Psoas muscle (tissue), 8 donors: Measurements from ENCODE around the gene MTCH1. TPM values are rescaled to one million over a fixed set of nuclear protein-coding genes. Genes with fewer than 3 reads are reported as not detected.

Experiments used
- ATAC-seq, 4 donors: fragments of 200-7000 bp; cut with Tn5 transposase; one replicate each; pipeline ENCODE4 v1.9.1; 2020; ENCODE audit warnings: moderate library complexity in 3 of 4, mild to moderate bottlenecking in 2 of 4
- DNase-seq, 2 donors: peaks; one replicate each; pipeline ENCODE4 v3.0.0-alpha.2; 2020
- H3K27ac ChIP-seq: fragments of 200-600 bp; one replicate; pipeline ENCODE4 v1.8.0; 2022
- H3K27me3 ChIP-seq, 3 donors: fragments of 200-600 bp in 1 of 3; one replicate each; pipeline versions ENCODE4 v1.6.1 to v1.8.0; 2013 to 2022; ENCODE audit warnings: low read length in 2 of 3, mild to moderate bottlenecking in 2 of 3, moderate library complexity in 1 of 3; ENCODE audit not compliant: insufficient read depth in 3 of 3
- H3K36me3 ChIP-seq, 2 donors: fragments of 200-600 bp in 1 of 2; one replicate each; pipeline versions ENCODE4 v1.6.1 to v1.8.0; 2013 to 2022; ENCODE audit warnings: low read depth in 1 of 2, mild to moderate bottlenecking in 1 of 2, moderate library complexity in 1 of 2; ENCODE audit not compliant: insufficient read depth in 1 of 2
- H3K4me1 ChIP-seq: fragments of 200-600 bp; one replicate; pipeline ENCODE4 v1.8.0; 2022
- H3K4me3 ChIP-seq: fragments of 200-600 bp; one replicate; pipeline ENCODE4 v1.8.0; 2022; ENCODE audit warnings: mild to moderate bottlenecking
- H3K9me3 ChIP-seq: fragments of 200-600 bp; one replicate; pipeline ENCODE4 v1.8.0; 2022
- WGBS, 3 donors: extraction: QIAGEN DNeasy Blood & Tissue Kit; methylation state at CpG; one replicate each; pipeline versions ENCODE4 v1.1.6 to v1.1.7; 2013; 5-methylcytosine and 5-hydroxymethylcytosine counted together
- intact Hi-C, 2 donors: fragments of 100-400 bp; cut with DNase I; formaldehyde crosslinking; loops; one replicate each; pipeline versions ENCODE4 v1.11.0 to v1.14.2; 2022
- polyA plus RNA-seq, 3 donors: library from polyadenylated mRNA; stranded (reverse); fragments of 200-250 nt; gene quantifications; one replicate each; pipeline ENCODE4 v1.2.3, GENCODE V29; 2013
- total RNA-seq, 4 donors: library from RNA; stranded (reverse); fragmentation: NEBNext Ultra II Directional in 2 of 4; extraction: Animal tissue kit (Norgen Biotek cat#: 25700) in 2 of 4; gene quantifications; one replicate each; pipeline versions ENCODE4 v1.2.1 to v1.2.4, GENCODE V29; 2021 to 2023
- TF ChIP-seq, protein P1 (sequence below): fragments of 200-600 bp; IDR thresholded peaks from one replicate; pipeline ENCODE4 v1.8.0; 2022; ENCODE audit warnings: antibody characterized with exemption
- donor health status: healthy with polysubstance abuse.
- donor health status: DM: no; HTN: no; CAD: no; lungs with moderate emphysema.
- donor health status: Bipolar disorder and iron deficiency.
- donor health status: healthy.
- donor health status: DM: yes; HTN: yes; CAD: no.
- donor health status: DM: no; HTN: no; CAD: no.
- donor health status: DM: no; HTN: no; CAD: no.
- donor health status: DM: yes; HTN: yes; CAD: no.

Gene MTCH1
- total and polyA plus RNA-seq, 7 donors: 74.6 to 230 (median 89.2) TPM

DNA sequence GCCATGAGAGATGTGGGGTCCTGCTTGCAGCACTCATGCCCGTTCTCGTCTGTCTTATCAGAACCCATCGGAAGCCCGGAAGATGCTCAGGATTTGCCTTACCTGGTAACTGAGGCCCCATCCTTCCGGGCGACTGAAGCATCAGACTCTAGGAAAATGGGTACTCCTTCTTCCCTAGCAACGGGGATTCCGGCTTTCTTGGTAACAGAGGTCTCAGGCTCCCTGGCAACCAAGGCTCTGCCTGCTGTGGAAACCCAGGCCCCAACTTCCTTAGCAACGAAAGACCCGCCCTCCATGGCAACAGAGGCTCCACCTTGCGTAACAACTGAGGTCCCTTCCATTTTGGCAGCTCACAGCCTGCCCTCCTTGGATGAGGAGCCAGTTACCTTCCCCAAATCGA lies 23.1 kb downstream of the MTCH1 start:
- no peak overlapping the region for H3K4me3 ChIP-seq
- no peak overlapping the region for H3K27ac ChIP-seq
- H3K9me3 ChIP-seq: no peaks in the 10 kb centered on the region
- DNase-seq (peak; percentile 75 to 83), ATAC-seq (peak in 1 of 4 donors; percentile 27)
- no peaks in the 10 kb centered on the region for H3K4me1 ChIP-seq
- TF ChIP-seq, protein P1, sequence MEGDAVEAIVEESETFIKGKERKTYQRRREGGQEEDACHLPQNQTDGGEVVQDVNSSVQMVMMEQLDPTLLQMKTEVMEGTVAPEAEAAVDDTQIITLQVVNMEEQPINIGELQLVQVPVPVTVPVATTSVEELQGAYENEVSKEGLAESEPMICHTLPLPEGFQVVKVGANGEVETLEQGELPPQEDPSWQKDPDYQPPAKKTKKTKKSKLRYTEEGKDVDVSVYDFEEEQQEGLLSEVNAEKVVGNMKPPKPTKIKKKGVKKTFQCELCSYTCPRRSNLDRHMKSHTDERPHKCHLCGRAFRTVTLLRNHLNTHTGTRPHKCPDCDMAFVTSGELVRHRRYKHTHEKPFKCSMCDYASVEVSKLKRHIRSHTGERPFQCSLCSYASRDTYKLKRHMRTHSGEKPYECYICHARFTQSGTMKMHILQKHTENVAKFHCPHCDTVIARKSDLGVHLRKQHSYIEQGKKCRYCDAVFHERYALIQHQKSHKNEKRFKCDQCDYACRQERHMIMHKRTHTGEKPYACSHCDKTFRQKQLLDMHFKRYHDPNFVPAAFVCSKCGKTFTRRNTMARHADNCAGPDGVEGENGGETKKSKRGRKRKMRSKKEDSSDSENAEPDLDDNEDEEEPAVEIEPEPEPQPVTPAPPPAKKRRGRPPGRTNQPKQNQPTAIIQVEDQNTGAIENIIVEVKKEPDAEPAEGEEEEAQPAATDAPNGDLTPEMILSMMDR: no peak
- intact Hi-C loops: no loop called here
- peaks cover 0 to 21% of the 10 kb centered on the region in 2 donors for H3K36me3 ChIP-seq
- 71 to 82% (median 74%) methylated on average over 12 of the region's 12 CpGs for WGBS, 3 donors
- H3K27me3 ChIP-seq: no peaks in the 10 kb centered on the region

DNA sequence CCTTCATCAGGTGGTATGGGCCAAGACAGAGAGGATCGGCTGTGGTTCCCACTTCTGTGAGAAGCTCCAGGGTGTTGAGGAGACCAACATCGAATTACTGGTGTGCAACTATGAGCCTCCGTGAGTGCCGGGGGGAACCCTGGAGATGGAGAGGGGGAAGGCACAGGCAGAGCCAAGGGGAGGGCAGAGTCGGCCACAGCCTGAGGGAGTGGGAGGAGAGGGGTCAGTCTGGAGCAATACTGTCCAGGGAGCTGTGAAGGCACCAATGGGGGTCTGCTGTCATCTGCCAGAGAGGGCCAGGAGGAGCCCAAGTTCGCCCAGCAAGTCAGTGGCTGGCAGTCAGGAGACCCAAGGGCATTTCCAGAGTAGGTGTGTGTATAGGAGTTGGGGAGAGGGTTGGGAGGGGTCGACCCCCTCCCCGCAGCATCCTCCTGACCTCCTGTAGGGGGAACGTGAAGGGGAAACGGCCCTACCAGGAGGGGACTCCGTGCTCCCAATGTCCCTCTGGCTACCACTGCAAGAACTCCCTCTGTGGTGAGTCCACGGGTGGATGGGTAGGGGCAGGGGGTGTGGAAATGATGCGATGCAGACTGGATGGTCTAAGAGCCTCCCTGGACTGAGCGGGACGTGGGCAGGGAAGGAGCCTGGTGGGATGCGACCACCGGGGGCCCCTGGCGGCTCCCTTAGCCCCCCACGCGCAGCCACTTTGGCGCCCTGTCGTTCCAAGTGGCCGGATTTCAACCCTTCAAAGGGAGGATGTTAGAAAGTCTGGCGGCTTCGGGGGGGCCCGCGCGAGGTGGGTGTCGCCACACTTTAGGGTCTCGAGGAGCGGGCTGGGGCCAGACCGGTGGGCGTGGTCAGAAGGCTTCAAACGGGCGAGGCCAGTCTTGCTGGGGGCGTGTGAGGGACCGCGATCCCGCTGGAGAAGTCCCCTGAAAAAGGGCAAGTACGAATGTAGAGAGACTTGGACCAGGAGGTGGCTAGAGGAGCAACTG lies 24.3 kb downstream of the MTCH1 start:
- TF ChIP-seq, protein P1: no peak
- Histone ChIP-seq H3K36me3 (peaks cover 0 to 10% of the 10 kb centered on the region in 2 donors), H3K9me3 (no peaks in the 10 kb centered on the region), H3K27ac (no peak overlapping the region), H3K4me1 (no peaks in the 10 kb centered on the region), H3K27me3 (no peaks in the 10 kb centered on the region), H3K4me3 (no peak overlapping the region)
- WGBS, 3 donors: 54 to 59% (median 56%) methylated on average over 36 to 40 of the region's 40 CpGs
- no peak for ATAC-seq
- intact Hi-C loops: no loop called here
- DNase-seq: no peak

DNA sequence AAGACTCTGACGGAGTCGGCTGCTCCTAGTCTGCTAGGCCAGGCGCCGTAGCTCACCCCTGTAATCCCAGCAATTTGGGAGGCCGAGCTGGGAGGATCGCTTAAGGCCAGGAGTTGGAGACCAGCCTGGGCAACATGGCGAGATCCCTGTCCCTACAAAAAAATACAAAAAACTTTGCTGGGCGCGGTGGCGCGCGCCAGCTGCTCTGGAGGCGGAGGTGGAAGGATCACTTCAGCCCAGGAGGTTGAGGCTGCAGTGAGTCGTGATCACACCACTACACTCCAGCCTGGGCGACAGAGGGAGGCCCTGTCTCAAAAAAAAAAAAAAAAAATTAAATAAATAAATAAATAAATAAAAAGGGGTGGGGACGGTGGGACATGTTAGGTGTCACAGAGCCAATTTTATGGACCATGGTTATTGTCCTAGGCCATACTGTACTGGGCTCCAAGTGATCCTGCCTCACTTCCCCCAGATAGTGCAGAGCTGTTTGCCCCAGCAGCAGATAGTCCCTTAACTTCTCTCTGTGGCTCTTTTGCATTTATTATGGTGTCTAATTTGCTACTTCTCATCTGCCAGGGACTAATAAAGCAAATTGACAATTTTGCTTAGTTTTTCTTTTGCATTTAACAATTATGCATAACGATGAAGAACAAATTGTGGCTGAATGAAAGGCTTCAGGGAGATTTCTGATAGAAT lies 26.3 kb downstream of the MTCH1 start:
- intact Hi-C loops: no loop called here
- no peaks in the 10 kb centered on the region for H3K4me1 ChIP-seq
- no peak for ATAC-seq
- H3K4me3 ChIP-seq: no peak overlapping the region
- H3K27ac ChIP-seq: no peak overlapping the region
- no peak for DNase-seq
- H3K36me3 ChIP-seq: no peaks in the 10 kb centered on the region
- TF ChIP-seq, protein P1: no peak
- 91 to 93% (median 92%) methylated on average over 17 of the region's 17 CpGs for WGBS, 3 donors
- H3K27me3 ChIP-seq: no peaks in the 10 kb centered on the region
- no peaks in the 10 kb centered on the region for H3K9me3 ChIP-seq

DNA sequence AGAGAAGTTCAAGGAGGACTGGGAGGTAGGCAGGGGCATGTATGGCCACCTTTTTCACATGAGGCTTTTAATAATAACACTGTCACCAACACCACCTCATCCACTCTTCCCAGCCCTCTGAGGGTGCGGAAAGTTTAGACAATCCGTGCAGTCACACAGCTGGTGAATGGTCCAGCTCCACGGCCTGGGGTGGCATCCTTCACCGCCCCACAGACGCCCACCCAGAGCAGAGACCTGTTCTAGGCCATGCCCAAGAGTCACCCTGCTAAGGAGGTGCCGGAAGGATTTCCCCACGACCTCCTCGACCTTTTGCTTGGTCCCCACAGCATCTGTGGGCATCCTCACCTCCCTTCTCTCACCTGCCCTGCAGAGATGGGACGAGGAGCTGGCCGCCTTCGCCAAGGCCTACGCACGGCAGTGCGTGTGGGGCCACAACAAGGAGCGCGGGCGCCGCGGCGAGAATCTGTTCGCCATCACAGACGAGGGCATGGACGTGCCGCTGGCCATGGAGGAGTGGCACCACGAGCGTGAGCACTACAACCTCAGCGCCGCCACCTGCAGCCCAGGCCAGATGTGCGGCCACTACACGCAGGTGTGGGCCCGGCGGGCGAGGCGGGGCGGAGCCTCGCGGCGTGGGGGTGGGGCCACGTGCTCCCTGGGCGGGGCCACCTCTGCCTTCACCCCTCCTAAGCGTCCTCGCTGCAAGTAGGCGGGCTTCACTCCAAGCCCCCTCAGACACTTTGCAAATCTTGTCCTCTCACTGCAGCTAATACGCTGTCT lies 27.0 kb downstream of the MTCH1 start:
- 85 to 86% (median 86%) methylated on average over 44 of the region's 44 CpGs for WGBS, 3 donors
- Histone ChIP-seq H3K4me3 (no peak overlapping the region), H3K27ac (no peak overlapping the region), H3K27me3 (no peaks in the 10 kb centered on the region), H3K9me3 (no peaks in the 10 kb centered on the region), H3K4me1 (no peaks in the 10 kb centered on the region), H3K36me3 (no peaks in the 10 kb centered on the region)
- ATAC-seq (no peak), DNase-seq (no peak)
- intact Hi-C loops: no loop called here
- TF ChIP-seq, protein P1: no peak
